GM21515 (cell line): ENCODE results near the gene IRF1.
A peak's percentile ranks its signal among the peaks of the same experiment; 100 is the strongest.

Source experiments
- ATAC-seq: cut with Tn5 transposase; IDR thresholded peaks from one replicate; pipeline ENCODE4 v1.9.1; 2021; ENCODE audit not compliant: unreplicated experiment

Gene IRF1

GRCh38 chr5:132461569-132462070 is 29.0 kb downstream of the IRF1 start:
- no peak for ATAC-seq

- ATAC-seq = no peak
These were observed 29.6 kb downstream of the IRF1 start for GRCh38 chr5:132460846-132461568.

- ATAC-seq = no peak
These were observed 30.4 kb downstream of the IRF1 start for GRCh38 chr5:132459983-132460838.

DNA sequence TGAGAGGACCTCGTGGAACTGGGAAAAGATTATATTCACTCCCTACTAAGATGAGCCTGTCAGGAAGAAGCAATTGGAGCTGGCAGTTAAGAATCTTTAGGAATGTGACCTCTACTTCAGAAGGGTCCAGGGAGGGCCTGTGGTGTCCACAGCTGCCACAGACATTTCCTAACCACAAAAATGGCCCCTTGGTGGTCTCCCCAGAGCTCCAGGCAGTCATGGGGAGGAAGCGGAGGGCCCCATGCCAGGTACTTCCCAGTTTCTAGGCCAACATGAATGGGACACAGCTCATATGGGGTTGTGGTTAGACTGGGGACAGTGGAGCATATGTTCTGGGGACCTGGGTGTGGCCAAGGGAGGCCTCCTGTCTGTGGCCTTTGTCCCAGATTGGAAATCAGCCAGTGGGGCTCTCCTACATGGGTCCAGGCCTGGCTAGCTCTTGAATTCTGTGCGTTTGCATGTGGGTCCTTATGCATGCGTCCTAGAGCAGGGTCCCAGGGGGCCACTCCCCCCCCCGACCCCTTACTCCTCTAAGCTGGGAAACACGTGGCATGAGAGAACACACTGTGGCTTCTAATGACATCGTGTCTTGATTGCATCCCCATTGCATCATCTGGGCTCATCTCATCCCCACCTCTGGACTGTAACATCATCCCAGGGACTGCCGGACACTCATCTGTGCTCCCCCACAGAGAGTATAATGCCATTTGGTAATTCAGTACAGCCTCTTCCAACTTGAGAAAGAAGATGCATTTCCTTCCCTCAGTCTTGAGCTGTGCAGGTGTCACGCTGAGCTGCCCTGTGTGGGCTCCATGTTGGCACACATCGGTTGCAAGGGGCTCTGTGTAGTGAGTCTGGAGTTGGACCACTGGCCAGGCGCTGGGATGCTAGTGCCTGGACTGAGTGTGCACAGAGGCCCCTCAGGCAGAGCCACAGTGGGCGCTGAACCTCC is 31.3 kb downstream of the IRF1 start:
- ATAC-seq = no peak

DNA sequence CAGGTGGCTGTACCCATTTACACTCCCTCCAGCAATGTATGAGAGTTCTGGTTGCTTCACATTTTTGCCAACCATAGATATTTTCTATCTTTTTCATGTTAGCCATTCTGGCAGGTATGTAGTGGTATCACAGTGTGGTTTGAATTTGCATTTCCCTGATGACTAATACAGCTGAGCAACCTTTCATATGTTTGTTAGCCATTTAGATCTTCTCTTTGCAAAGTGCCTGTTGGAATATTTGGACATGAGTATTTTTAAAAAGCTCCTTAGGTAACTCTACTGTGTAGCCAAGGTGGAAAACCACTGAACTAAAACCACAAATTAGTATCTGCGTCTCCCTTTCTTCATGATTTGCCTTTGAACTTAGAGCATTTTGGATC is 31.9 kb downstream of the IRF1 start:
- peak; percentile 39 for ATAC-seq

DNA sequence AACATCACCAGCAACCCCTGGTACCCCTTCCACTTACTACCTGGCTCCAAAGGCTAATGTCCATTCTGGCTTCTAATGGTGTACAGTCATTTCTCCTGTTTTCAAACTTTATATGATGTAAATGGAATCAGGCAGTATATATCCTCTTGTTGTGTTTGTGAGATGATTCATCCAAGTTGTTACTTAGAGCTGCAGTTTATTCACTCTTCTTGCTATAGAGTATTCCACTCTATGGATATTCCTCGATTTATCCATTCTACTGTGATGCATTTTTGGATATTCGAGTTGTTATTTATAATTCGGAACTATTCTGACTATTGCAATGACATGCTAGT is 32.4 kb downstream of the IRF1 start:
- ATAC-seq = no peak

DNA sequence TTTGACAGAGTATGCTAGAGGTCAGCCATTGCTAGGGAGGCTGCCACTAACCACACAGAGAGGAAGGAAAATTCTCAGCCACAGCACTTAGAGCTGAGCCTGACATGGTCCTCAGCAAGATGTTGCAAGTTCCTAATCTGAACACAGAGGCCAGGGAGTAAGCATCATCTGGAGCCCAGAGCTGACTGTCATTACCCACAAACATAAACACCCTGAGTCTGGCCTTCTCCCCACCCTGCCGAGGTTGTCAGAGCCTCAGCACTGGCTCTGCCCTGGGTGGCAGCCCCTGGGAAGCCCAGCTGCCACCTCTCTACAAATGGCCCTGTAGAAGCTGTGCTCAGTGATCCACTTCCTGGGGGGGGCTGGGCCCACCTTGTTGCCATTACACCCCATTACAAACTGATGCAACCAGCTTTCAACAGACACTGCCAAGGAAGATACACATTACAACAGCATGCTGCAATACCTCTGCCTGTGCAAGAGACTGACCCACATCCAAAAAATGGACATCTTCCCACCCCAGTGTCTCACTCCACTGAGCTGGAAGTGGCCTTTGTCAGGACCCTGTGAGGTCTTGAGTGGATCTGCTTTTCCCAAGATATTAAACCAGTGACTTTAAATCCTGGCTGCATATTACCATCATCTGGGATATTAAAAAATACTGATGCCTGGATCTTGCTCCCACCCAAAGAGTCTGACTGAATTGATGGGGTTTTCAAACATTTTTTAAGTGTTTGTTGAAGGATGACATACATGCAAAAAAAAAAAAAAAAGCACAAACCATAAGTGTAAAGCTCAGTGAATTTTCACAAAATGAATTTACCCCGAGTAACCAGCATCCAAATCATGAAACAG is 33.0 kb downstream of the IRF1 start:
- peak; percentile 10 for ATAC-seq

GRCh38 chr5:132456987-132457361 is 33.6 kb downstream of the IRF1 start:
- peak; percentile 19 for ATAC-seq

GRCh38 chr5:132456296-132456986 is 34.1 kb downstream of the IRF1 start:
- peak; percentile 41 for ATAC-seq

DNA sequence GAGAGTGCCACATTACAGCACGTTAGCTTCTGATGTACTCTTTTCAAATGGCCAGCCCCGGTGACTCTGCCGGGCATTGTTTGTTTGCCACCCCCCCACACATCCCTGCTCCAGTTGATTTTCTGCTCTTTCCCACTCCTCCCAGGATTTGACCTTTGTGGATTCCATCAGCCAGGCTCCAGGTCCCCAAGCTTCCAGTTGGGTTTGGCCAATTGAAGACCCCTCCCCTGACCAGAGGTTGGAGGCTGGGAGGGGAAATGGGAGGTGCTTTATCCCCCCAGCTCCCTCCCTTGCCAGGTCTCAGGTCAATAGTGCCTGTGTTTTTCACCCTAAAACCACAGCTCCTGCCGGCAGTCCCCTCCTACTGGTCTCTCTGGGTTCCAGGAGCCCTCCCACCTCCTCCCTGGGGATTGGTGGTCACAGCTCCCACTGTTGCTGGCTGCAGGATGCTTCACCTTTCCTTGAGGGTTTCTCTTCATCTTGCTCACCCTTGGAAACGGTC is 34.9 kb downstream of the IRF1 start:
- ATAC-seq = no peak

DNA sequence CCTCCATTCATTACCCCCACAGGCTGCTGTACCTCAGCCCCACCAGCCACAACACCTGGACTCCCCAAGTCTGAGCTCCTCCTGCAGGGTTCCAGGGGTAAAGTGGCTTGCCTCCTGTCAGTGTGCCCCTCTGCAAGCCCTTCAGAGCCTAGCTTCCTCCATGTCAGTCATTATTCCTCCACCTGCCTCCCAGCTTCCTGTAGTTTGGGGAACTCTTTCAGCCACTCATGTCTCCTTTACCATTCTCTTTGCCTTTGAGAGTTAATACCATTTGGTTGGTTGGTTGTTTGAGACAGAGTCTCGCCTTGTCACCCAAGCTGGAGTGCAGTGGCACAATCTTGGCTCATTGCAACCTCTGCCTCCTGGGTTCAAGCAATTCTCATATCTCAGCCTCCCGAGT is 36.2 kb downstream of the IRF1 start:
- ATAC-seq = no peak

- no peak for ATAC-seq
These were observed 39.2 kb downstream of the IRF1 start for GRCh38 chr5:132451387-132451786.

- ATAC-seq = no peak
These were observed 41.5 kb downstream of the IRF1 start for GRCh38 chr5:132449060-132449459.

- no peak for ATAC-seq
These were observed 43.4 kb downstream of the IRF1 start for GRCh38 chr5:132447196-132447595.

DNA sequence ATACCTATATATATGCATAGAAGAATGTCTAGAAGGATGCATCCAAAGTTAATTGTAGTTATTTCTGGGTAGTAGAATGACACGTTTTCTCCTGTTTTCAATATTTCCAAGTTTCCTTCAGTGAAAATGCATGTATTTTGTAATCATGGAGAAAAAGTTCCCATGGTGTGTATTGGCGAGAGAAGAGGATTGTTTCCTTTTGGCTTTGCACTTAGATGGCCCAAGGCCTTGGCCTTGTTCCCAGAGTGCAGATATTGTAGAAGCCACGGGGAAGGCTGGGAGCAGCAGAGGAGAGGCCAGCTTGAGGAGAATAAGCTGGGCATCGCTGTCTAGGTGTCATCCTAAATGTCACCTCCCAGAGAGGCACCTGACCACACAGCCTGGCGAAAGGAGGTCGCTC is 44.0 kb downstream of the IRF1 start:
- ATAC-seq = no peak

DNA sequence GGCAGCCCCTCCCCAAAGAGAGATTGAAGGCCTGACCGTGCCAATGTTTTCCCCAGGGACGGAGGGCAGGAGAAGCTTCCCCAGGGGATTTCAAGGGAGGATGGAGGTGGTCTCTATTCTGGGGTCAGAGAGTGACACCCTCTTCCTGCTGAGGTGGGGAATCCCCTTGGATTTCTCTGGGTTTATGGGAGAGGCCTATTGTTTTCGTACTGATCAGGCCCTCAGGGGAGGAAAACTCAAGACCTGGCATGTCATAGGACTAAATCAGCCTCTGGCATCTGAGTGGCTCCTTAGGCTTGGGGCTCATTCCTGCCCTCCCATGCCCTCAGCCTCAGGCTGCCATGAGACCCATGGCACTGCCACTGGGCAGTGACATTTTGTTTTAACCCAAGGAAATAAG is 44.6 kb downstream of the IRF1 start:
- ATAC-seq = no peak

GRCh38 chr5:132445640-132445923 is 45.0 kb downstream of the IRF1 start:
- ATAC-seq = no peak

- no peak for ATAC-seq
These were observed 45.5 kb downstream of the IRF1 start for GRCh38 chr5:132444841-132445639.

DNA sequence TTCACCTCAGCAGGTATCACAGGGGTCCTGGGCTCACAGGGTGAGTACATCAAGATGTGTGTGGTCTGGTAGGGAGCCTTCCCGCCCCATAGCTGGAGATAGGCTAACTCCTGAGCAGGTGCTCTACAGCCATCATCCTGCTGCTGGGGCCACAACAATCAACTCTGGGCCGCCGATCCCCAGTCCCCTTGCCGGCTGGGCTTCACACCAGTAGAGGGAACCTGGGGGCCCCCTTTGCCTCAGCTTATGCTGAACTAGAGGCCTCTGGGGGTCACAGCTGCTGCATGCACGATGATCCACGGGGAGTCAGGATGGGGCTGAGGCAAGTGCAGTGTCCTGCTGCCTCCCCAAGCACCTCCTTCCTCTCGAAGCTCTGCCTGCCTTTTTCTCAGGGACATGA is 46.5 kb downstream of the IRF1 start:
- ATAC-seq = no peak
